ENCODE measurements around the gene NBPF12. TPM values are rescaled to one million over a fixed set of nuclear protein-coding genes. Genes with fewer than 3 reads are reported as not detected.
A peak's percentile ranks its signal among the peaks of the same experiment; 100 is the strongest.
"Not testable (repeated sequence)": the region's sequence is repeated elsewhere in the genome, so short reads cannot be mapped to it uniquely, and the experiment has no call there.

Gene NBPF12
- total RNA-seq, 1 experiment from 2014 or later, result 15.0 TPM

- H3K4me3 ChIP-seq (ENCODE audit: low read length); H3K9me2 ChIP-seq (replicated peaks; ENCODE audit: insufficient read depth, low read length); H3K4me2 ChIP-seq (ENCODE audit: low read depth, low read length, poor library complexity, severe bottlenecking); H3K27ac ChIP-seq (ENCODE audit: low read length); H3K79me2 ChIP-seq (ENCODE audit: low read length); H3K9me3 ChIP-seq (ENCODE audit: low read length); H3K9ac ChIP-seq (ENCODE audit: low read length); H3K36me3 ChIP-seq (ENCODE audit: insufficient read depth, low read length); H3K27me3 ChIP-seq (ENCODE audit: low read length); DNase-seq; H2AFZ ChIP-seq (ENCODE audit: low read length); H4K20me1 ChIP-seq (ENCODE audit: insufficient read depth, low read depth, low read length); H3K4me1 ChIP-seq (ENCODE audit: low read length): not testable (repeated sequence)
Measured at GRCh38 chr1:146926413-146926812, 11.7 kb upstream of the NBPF12 start.

GRCh38 chr1:146930225-146930624, 7.9 kb upstream of the NBPF12 start:
- H3K27ac ChIP-seq (ENCODE audit: low read length); H3K4me1 ChIP-seq (ENCODE audit: low read length); H3K4me2 ChIP-seq (ENCODE audit: low read depth, low read length, poor library complexity, severe bottlenecking); H3K79me2 ChIP-seq (ENCODE audit: low read length); H2AFZ ChIP-seq (ENCODE audit: low read length); DNase-seq; H3K36me3 ChIP-seq (ENCODE audit: insufficient read depth, low read length); H3K9ac ChIP-seq (ENCODE audit: low read length); H3K9me2 ChIP-seq (replicated peaks; ENCODE audit: insufficient read depth, low read length); H3K4me3 ChIP-seq (ENCODE audit: low read length); H4K20me1 ChIP-seq (ENCODE audit: insufficient read depth, low read depth, low read length); H3K9me3 ChIP-seq (ENCODE audit: low read length); H3K27me3 ChIP-seq (ENCODE audit: low read length): not testable (repeated sequence)

- Histone ChIP-seq H3K9ac (ENCODE audit: low read length) (peak overlapping the region; percentile 69), H3K4me3 (ENCODE audit: low read length) (peak overlapping the region; percentile 68), H3K4me2 (ENCODE audit: low read depth, low read length, poor library complexity, severe bottlenecking) (peak overlapping the region; percentile 76), H3K27ac (ENCODE audit: low read length) (peak overlapping the region; percentile 91)
- H2AFZ ChIP-seq (ENCODE audit: low read length); H3K79me2 ChIP-seq (ENCODE audit: low read length); H3K36me3 ChIP-seq (ENCODE audit: insufficient read depth, low read length); H3K27me3 ChIP-seq (ENCODE audit: low read length); H3K9me3 ChIP-seq (ENCODE audit: low read length); H3K9me2 ChIP-seq (replicated peaks; ENCODE audit: insufficient read depth, low read length); H4K20me1 ChIP-seq (ENCODE audit: insufficient read depth, low read depth, low read length); H3K4me1 ChIP-seq (ENCODE audit: low read length): not testable (repeated sequence)
- peak; percentile 77 for DNase-seq
Measured at GRCh38 chr1:146934390-146935223, 3.5 kb upstream of the NBPF12 start.

GRCh38 chr1:146937462-146937861, 662 bp upstream of the NBPF12 start:
- H3K27ac ChIP-seq (ENCODE audit: low read length); H3K4me1 ChIP-seq (ENCODE audit: low read length); H2AFZ ChIP-seq (ENCODE audit: low read length); H3K36me3 ChIP-seq (ENCODE audit: insufficient read depth, low read length); H3K4me3 ChIP-seq (ENCODE audit: low read length); H3K4me2 ChIP-seq (ENCODE audit: low read depth, low read length, poor library complexity, severe bottlenecking); H3K9me2 ChIP-seq (replicated peaks; ENCODE audit: insufficient read depth, low read length); H3K9me3 ChIP-seq (ENCODE audit: low read length); DNase-seq; H4K20me1 ChIP-seq (ENCODE audit: insufficient read depth, low read depth, low read length); H3K9ac ChIP-seq (ENCODE audit: low read length); H3K27me3 ChIP-seq (ENCODE audit: low read length): not testable (repeated sequence)
- H3K79me2 ChIP-seq (ENCODE audit: low read length), result peaks cover 14% of the 10 kb centered on the region

- not testable (repeated sequence) for H3K36me3 ChIP-seq (ENCODE audit: insufficient read depth, low read length); H4K20me1 ChIP-seq (ENCODE audit: insufficient read depth, low read depth, low read length); H3K4me1 ChIP-seq (ENCODE audit: low read length); H3K27ac ChIP-seq (ENCODE audit: low read length); H3K9me3 ChIP-seq (ENCODE audit: low read length); H3K9me2 ChIP-seq (replicated peaks; ENCODE audit: insufficient read depth, low read length); H2AFZ ChIP-seq (ENCODE audit: low read length); H3K27me3 ChIP-seq (ENCODE audit: low read length)
- Histone ChIP-seq H3K9ac (ENCODE audit: low read length) (peak overlapping the region; percentile 84), H3K4me2 (ENCODE audit: low read depth, low read length, poor library complexity, severe bottlenecking) (peak overlapping the region; percentile 73), H3K4me3 (ENCODE audit: low read length) (peak overlapping the region; percentile 85), H3K79me2 (ENCODE audit: low read length) (peaks cover 14% of the 10 kb centered on the region)
- peak; percentile 69 for DNase-seq
Measured at GRCh38 chr1:146938927-146939786, 1.0 kb downstream of the NBPF12 start.

DNA sequence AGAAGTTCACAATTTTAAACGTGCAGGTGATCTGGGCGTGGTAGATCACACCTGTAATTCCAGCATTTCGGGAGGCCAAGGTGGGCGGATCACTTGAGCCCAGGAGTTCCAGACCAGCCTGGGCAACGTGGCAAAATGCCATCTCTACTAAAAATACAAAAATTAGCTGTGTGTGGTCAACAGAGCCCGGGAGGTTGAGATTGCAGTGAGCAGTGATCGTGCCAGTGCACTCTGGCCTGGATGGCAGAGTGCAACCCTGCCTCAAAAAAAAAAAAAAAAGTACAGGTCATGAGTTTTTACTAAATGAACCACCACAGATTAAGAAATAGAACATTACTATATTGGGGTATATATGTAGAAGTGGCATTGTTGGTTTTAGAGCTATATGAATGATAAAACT, 2.2 kb downstream of the NBPF12 start:
- peaks cover 14% of the 10 kb centered on the region for H3K79me2 ChIP-seq (ENCODE audit: low read length)
- not testable (repeated sequence) for H3K4me3 ChIP-seq (ENCODE audit: low read length); H3K36me3 ChIP-seq (ENCODE audit: insufficient read depth, low read length); H4K20me1 ChIP-seq (ENCODE audit: insufficient read depth, low read depth, low read length); H3K9me3 ChIP-seq (ENCODE audit: low read length); H3K9ac ChIP-seq (ENCODE audit: low read length); H3K27me3 ChIP-seq (ENCODE audit: low read length); H2AFZ ChIP-seq (ENCODE audit: low read length); H3K9me2 ChIP-seq (replicated peaks; ENCODE audit: insufficient read depth, low read length); H3K27ac ChIP-seq (ENCODE audit: low read length); DNase-seq; H3K4me1 ChIP-seq (ENCODE audit: low read length)
- H3K4me2 ChIP-seq (ENCODE audit: low read depth, low read length, poor library complexity, severe bottlenecking), result peak overlapping the region; percentile 73

- H3K4me2 ChIP-seq (ENCODE audit: low read depth, low read length, poor library complexity, severe bottlenecking); H3K9me2 ChIP-seq (replicated peaks; ENCODE audit: insufficient read depth, low read length); H2AFZ ChIP-seq (ENCODE audit: low read length); H3K27me3 ChIP-seq (ENCODE audit: low read length); H3K4me3 ChIP-seq (ENCODE audit: low read length); H3K27ac ChIP-seq (ENCODE audit: low read length); H3K36me3 ChIP-seq (ENCODE audit: insufficient read depth, low read length); DNase-seq; H3K4me1 ChIP-seq (ENCODE audit: low read length); H3K9me3 ChIP-seq (ENCODE audit: low read length); H3K9ac ChIP-seq (ENCODE audit: low read length); H4K20me1 ChIP-seq (ENCODE audit: insufficient read depth, low read depth, low read length): not testable (repeated sequence)
- peaks cover 14% of the 10 kb centered on the region for H3K79me2 ChIP-seq (ENCODE audit: low read length)
Measured at GRCh38 chr1:146943342-146943886, 5.3 kb downstream of the NBPF12 start.

GRCh38 chr1:146948127-146948526, 10.0 kb downstream of the NBPF12 start:
- H3K9ac ChIP-seq (ENCODE audit: low read length); H3K4me3 ChIP-seq (ENCODE audit: low read length); H2AFZ ChIP-seq (ENCODE audit: low read length); H3K9me3 ChIP-seq (ENCODE audit: low read length); H3K9me2 ChIP-seq (replicated peaks; ENCODE audit: insufficient read depth, low read length); H4K20me1 ChIP-seq (ENCODE audit: insufficient read depth, low read depth, low read length); H3K4me2 ChIP-seq (ENCODE audit: low read depth, low read length, poor library complexity, severe bottlenecking); DNase-seq; H3K36me3 ChIP-seq (ENCODE audit: insufficient read depth, low read length); H3K27ac ChIP-seq (ENCODE audit: low read length); H3K4me1 ChIP-seq (ENCODE audit: low read length); H3K27me3 ChIP-seq (ENCODE audit: low read length); H3K79me2 ChIP-seq (ENCODE audit: low read length): not testable (repeated sequence)

All from Karpas-422 (cell line).